Epithelial cell of esophagus (primary cell): ENCODE data around the gene TMEM43.

Experiments
- DNase-seq: peaks from one replicate; pipeline ENCODE4 v3.0.0; 2010; ENCODE audit warnings: low read depth
- H3K4me3 ChIP-seq: 2 replicates; pipeline ENCODE4 v1.5.1; 2011; ENCODE audit warnings: mild to moderate bottlenecking, low read length, control low read depth
- CTCF ChIP-seq: IDR thresholded peaks from 2 replicates; pipeline ENCODE4 v1.5.1; 2011; ENCODE audit warnings: low read depth, mild to moderate bottlenecking, low read length, control low read depth, inconsistent platforms; ENCODE audit not compliant: insufficient read depth; ENCODE audit errors: missing control alignments

Gene TMEM43

GRCh38 chr3:14147066-14147435, 22.2 kb downstream of the TMEM43 start:
- DNase-seq, result no peak
- TF ChIP-seq CTCF, result no peak
- H3K4me3 ChIP-seq, result no peak overlapping the region

GRCh38 chr3:14147617-14148016, 22.8 kb downstream of the TMEM43 start:
- no peak overlapping the region for H3K4me3 ChIP-seq
- TF ChIP-seq CTCF, result no peak
- no peak for DNase-seq

GRCh38 chr3:14148041-14148985, 23.5 kb downstream of the TMEM43 start:
- no peak for TF ChIP-seq CTCF
- H3K4me3 ChIP-seq, result no peak overlapping the region
- DNase-seq, result no peak

GRCh38 chr3:14150078-14150477, 25.2 kb downstream of the TMEM43 start:
- TF ChIP-seq CTCF, result no peak
- DNase-seq, result no peak
- no peak overlapping the region for H3K4me3 ChIP-seq

- no peak overlapping the region for H3K4me3 ChIP-seq
- DNase-seq, result peak; percentile 35
These were observed 25.8 kb downstream of the TMEM43 start for GRCh38 chr3:14150491-14151230.

GRCh38 chr3:14151471-14152083, 26.7 kb downstream of the TMEM43 start:
- TF ChIP-seq CTCF, result no peak
- DNase-seq, result no peak
- H3K4me3 ChIP-seq, result no peak overlapping the region

More at GRCh38 chr3:14150491-14151230, 25.8 kb downstream of the TMEM43 start:
- no peak for TF ChIP-seq CTCF
